GM19328 (cell line): ENCODE data around the gene ANP32E.
"Not testable (repeated sequence)": the region's sequence is repeated elsewhere in the genome, so short reads cannot be mapped to it uniquely, and the experiment has no call there.

Source experiments
- ATAC-seq: cut with Tn5 transposase; IDR thresholded peaks from one replicate; pipeline ENCODE4 v1.9.1; 2021; ENCODE audit warnings: mild to moderate bottlenecking, moderate library complexity; ENCODE audit not compliant: unreplicated experiment

ANP32E gene

DNA sequence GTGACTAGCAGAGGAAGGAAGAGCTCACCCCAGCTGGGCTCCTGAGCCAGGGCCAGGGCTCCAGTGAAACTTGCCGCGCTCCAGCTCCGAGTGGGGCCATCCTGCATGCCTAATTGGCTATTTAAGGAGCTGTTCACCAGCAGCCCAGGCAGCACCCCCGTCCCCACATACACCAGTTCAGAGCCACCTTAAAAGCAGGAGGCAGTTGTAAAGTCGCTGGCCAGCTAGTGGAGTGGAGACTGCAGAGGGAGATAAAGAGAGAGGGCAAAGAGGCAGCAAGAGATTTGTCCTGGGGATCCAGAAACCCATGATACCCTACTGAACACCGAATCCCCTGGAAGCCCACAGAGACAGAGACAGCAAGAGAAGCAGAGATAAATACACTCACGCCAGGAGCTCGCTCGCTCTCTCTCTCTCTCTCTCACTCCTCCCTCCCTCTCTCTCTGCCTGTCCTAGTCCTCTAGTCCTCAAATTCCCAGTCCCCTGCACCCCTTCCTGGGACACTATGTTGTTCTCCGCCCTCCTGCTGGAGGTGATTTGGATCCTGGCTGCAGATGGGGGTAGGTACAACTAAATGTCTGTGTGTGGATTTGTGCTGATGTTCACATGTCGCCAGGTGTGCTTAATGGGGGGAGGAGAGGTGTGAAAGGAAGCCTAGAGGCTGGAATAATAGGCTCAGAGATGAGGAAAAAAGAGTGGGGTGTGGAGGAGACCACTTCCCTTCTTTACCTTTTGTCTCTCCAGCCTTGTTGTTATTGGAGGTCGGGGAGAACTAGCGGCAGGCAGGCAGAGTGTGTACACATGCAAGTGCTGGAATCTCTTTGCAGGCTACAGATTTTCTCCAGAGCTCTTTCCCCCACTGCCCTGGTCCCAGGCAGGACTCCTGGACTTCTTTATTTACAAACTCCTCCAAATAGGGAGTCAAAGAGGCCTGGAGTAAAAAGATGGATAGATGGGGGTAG, 22.0 kb upstream of the ANP32E start, which contains the start of gene CA14:
CA14 (plus strand) TSS at position 151 of the 962 bp plus-strand sequence; CDS start at position 506, 355 bp downstream.
- ATAC-seq = no peak

DNA sequence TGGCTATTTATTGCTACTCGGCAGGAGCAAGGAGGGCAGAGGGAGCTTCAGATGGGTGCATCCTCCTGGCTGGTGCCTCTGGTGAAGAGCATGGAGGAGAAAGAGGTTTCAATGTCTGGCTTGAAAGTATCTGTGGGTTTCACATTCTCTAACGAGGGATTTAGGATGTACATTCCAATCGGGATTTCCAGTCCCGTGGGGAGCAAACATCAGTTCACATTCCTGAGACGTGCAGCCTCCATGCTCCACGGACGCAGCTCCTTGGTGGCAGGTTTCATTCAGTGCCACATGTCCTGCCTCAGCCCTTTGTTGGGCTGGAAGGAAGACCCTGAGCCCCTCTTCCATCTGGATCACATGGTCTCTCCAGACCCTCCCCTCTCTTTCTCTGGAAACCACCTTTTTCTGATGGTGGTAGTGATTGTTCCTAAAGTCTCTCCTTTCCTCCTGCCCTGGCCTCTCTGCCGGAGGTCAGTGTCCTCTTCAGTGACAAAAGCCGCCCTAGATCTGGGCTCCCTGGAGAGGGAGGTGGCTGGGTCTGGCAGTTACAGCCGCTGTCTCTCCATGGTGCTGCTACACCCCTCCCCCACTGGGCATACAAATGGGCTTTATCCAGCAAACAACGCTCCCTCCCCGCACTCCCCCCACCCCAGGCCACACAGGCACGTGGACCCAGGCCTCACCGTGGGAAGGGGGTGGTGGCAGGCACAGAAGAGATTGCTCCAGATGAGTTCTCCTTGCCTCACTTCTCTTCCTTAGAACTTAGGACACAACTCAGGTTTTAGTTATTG, 20.8 kb upstream of the ANP32E start:
- ATAC-seq = no peak

DNA sequence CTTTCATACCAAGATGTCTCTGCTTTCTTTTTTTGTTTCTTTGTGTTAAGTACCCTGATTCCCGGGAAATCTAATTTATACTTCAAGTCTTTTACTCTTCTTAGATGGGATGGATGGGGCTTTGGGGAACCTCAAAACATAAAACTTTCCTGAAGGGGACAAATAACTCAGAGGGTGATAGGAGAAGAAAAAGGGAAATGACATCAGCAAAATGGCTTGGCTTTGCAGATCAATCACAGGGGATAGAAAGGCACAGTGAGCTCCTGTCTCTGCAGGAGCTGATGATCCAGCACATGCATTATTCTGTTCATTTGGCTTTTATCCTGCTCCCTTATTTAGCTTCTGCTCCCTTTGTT, 20.3 kb upstream of the ANP32E start:
- ATAC-seq = no peak

DNA sequence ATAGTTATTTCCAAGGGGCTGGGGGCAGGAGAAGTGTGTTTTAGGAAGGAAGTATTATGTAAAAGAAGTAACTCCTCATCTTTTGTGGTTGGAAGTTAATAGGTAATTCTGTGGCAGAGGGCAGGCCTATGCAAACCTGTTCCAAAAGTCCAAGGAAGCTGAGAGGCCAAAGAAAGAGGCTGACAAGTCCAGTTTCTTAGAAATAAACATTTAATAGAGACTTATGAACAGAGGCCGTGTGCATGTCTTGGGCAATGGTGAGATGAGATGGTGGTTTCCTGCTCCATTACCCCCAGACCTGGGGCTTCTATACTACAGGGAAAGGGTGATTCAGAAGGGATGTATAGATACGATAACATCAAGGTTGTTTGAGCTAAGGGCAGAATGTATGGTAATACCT, 14.0 kb upstream of the ANP32E start:
- ATAC-seq = no peak

DNA sequence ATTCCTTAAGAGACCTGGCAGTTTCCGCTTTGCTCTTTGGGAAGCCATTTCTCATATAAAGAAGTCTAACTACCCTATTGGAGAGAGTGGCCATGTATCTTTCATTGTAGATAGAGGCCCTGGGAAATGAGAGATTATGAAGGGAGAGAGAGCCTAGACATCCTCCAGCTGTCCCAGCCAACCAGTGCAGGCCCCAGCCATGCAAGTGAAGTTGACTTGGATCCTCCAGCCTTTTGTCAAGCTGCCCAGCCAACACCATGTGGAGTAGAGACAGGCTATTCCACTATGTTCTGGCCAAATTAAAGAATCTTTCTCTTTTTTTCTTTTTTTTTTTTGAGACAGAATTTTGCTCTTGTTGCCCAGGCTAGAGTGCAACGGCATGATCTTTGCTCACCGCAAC, 7.1 kb upstream of the ANP32E start:
- no peak for ATAC-seq

DNA sequence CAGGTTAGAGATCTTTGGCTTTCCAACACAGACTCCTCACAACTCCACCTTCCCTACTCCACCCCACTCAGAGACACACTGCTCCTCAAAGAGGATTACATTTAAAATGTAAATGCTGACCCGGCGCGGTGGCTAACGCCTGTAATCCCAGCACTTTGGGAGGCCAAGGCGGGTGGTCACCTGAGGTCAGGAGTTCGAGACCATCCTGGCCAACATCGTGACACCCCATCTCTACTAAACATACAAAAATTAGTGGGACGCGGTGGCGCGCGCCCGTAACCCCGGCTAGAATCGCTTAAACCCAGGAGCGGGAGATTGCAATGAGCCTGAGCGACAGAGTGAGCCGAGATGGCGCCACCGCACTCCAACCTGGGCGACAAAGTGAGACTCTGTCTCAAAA, 1.8 kb upstream of the ANP32E start:
- no peak for ATAC-seq

DNA sequence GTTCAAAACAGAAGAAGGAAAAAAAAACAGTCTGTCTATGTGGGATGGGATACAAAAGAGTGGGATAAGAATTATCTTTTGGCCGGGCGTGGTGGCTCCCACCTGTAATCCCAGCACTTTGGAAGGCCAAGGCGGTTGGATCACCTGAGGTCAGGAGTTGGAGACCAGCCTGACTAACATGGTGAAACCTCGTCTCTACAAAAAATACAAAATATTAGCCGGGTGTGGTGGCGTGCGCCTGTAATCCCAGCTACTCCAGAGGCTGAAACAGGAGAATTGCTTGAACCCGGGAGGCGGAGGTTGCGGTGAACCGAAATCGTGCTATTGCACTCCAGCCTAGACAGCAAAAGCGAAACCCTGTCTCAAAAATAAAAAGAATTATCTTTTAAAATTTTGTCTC, 1.3 kb upstream of the ANP32E start:
- ATAC-seq = not testable (repeated sequence)

DNA sequence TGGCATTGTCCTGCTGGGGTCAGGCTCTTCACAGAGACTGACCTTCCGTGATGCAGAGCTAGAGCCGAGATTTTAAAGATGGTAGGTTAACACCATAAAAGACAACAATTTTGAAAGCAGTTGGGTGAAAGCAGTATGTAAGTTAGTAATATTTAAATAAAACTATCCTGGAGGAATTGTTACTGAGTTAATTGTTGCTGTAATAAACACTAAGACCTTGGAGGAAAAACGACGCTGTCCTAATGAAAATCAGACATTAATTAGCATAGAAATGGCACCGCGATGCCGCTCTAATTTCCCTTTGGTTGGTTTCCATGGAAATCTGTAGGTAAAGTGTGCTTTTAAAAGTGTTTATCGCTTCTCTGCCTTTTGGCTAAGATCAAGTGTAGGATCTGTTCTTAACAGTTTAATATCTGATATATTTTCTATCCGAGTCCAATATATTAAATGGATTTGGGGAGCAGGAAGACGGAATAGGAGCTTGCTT, 745 bp upstream of the ANP32E start:
- ATAC-seq = no peak

DNA sequence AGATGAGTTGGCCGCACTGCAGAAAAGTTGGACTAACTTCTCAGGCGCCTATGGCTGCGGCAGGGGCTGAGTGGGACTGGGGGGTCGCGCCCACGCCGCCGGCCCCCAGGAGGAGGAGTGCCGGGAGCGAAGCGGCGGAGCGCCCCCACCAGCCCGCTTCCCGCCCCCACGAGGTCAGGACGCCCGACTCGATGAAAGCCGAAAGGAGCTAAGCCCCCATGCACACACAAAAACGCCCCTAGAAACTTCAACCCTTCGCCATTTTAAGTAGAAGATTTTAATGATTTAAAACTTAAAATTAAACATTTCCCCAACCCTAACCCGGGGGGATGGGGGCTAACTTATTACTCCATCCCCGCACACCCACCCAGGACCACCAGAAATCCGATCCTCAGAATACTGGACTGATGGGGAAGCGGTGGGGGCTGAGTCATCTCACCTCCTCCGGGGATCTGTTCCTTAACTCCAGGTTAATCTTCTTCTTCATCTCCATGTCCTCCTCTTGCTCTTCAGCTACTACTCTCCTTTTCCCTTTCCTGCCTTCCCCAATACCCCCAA, 539 bp downstream of the ANP32E start:
- no peak for ATAC-seq

DNA sequence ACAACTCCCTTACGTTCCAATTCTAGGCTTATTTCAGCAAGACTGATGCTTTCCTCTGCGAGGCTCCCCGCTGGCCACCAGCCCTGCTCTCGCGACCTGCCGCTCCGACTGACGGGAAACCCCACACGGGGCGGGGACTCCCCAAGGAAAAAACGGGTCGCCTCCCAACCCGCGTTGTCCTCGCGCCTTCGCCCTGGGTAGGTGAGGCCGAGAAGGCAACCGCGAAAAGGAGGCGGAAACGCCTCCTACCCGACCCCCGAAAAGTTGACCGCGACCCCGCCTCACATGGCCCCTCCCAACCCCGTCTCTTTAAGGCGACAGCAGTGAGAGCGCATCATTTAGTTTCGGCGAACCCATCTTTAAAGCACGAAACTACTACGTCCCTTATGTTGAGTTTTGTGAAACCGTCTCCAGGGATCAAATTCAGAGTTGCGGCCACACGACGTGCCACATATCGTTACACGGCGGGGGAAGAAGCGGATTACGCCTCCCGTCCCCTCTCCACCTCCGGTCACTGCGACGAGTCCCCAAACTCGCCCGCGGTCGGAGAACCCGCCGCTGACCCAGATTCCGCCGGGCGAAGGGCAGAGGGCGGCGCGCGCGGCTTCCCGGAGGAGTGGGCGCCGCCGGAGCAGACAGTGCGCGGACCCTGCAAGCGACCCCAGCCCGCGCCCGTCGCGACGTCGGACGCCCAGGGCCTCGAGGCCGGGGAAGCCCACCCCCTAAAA, 1.2 kb downstream of the ANP32E start:
- ATAC-seq = no peak

DNA sequence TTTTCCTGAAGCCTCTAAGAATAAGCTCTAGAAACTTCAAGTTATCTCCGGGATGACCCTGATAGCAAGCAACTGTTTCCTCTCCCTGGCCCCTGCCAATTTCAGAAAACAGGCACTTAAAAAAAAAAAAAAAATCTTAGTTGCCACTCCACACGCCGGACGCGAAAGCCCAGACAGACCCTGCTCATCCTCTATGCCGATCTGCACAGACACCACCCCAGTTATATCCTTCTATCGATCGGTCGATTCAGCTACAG, 1.7 kb downstream of the ANP32E start:
- no peak for ATAC-seq

DNA sequence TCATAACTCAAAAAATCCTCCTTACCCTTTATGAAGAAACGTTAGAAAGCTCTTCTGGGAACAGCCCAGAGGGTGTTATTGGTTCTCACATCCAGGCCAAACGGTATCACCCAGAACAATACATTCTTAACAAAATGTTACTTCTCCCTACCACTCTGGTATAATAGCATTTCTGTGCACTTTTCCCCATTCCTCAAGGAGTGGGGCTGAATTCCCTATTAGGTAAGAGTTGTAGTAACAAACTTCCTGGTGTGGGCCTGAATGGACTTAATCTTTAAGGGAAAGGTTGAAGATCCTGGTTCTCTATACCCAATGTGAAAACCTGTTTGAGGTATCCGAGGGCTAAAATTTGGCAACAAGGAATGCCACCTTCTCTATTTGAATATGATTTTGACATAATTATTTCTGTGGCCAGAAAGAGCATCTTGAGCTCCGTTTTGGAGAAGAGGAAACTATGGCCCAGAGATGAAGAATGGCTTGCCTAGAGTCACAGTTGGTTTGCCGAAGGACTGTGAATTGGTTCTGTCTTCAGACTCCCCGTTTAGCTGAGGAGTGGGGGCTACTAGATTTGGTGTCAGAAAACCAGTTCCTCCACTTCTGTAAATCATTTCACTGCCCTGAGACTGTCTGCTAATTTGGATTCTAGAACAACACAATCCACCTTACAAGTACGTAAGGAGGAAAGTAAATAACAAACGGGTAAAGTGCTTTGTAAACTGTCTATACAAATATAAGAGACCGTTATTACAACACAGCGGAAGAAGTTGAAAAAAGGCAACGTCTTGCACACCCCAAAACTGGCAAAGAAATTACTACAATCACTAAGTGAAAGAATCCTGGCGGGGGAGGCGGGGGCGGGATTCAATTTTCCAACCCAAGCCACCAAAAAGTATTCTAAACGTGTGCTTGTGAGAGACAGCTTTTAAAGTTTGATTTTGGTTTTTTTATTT, 2.3 kb downstream of the ANP32E start:
- ATAC-seq = no peak

DNA sequence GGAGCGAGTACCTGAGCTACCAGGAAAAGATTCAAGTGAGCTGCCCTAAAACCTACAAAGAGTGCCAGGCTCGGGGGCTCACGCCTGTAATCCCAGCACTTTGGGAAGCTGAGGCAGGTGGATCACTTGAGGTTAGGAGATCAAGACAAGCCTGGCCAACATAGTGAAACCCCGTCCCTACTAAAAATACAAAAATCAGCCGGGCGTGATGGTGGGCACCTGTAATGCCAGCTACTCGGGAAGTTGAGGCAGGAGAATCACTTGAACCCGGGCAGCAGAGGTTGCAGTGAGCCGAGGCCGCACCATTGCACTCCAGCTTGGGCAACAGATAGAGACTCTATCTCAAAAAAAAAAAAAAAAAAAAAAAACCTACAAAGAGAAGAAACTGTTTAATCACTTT, 3.0 kb downstream of the ANP32E start:
- ATAC-seq = not testable (repeated sequence)

DNA sequence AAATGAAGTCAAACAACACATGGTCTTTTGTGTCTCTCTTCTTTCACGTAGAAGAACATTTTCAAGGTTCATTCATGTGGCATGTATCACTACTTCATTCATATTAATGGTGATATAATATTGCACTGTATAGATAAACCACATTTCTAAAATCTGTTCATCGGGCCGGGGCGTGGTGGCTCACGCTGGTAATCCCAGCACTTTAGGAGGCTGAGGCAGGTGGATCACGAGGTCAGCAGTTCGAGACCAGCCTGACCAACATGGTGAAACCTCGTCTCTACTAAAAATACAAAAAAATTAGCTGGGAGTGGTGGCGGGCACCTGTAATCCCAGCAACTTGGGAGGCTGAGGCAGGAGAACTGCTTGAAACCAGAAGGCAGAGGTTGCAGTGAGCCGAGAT, 7.7 kb downstream of the ANP32E start:
- not testable (repeated sequence) for ATAC-seq

DNA sequence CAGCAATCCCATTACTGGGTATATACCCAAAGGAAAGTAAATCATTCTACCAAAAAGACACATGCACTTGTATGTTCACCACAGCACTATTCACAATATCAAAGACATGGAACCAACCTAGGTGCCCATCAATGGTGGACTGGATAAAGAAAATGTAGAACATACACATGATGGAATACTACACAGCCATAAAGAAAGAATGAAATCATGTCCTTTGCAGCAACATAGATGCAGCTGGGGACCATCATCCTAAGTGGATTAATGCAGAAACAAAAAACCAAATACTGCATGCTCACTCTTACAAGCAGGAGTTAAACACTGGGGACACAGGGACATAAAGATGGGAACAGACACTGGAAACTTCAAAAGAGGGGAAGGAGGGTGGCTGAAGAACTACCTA, 8.7 kb downstream of the ANP32E start:
- ATAC-seq = no peak

DNA sequence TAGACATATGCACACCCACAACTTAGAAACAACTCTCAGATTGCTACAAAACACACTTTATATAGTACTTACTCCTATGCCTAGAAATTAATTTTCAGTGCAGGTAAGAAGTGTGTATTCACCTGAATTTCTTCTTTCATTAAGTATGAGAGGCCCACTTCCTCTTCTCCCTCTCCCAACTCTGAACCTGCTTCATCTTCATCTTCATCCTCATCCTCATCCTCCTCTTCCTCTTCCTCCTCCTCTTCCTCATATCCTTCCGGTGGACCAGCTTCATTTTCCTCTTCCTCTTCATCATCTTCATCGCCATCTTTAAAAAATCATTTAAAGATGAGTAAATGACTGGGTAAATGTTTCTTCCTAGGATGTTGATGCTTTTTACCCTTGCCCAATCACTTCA, 9.4 kb downstream of the ANP32E start:
- no peak for ATAC-seq

DNA sequence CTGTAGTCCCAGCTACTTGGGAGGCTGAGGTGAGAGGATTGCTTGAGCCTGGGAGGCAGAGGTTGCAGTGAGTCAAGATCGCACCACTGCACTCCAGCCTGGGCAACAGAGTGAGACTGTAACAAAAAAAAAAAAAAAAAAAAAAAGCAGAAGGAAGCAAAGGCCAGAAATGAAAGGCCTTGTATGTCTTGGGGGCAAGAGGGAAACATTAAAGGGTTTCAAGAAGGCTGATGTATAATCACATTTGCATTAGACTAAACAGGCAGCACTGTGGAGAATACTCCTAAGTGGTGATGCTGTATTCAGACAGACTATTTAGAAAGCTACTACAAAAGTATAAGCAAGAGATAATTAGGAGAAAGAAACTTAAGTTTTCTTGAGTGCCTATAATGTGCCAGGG, 10.4 kb downstream of the ANP32E start:
- no peak for ATAC-seq

DNA sequence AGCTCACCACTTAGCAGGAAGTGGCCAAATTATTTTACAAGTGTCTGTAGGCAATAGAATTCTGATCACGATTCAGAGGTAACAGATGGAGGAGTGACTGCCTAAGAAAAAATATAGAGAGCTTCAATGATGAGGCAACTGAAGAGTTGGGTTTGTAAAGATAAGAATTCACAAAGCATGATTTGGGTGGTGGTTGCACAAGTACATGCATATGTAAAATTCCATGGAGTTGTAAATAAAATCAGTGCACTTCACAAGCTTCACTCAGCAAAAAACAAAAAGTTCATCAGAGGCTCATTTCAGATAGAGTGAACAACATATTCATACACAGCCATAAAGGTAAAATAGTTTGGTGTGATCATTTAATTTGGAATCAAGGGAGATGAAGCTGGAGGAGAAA, 10.9 kb downstream of the ANP32E start:
- no peak for ATAC-seq

DNA sequence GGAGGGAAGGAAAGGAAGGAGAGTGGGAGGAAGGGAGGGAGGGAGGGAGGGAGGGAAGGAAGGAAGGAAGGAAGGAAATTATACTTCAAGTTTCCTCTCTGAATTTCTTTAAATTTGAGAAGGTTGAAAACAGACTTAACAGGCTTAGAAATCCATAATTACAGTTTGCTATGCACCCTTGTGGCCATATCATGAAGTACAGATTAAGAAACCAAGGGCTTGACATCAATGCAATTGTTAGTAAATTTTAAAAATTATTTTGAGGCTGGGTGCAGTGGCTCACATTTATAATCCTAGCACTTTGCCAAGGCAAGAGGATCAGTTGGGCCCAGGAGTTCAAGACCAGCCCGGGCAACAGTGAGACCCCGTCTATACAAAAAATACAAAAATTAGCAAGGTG, 14.4 kb downstream of the ANP32E start:
- ATAC-seq = no peak

DNA sequence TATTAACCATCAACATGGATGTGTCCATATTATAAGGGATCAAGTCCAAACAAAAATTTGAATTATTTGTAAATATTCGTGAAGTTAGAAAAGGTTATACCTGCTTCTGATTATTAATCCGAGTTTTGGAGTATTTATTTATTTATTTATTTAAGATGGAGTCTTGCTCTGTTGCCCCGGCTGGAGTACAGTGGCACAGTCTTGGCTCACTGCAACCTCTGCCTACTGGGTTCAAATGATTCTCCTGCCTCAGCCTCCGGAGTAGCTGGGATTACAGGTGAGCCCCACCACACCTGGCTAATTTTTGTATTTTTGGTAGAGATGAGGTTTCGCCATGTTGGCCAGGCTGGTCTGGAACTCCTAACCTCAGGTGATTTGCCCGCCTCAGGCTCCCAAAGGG, 20.1 kb downstream of the ANP32E start:
- not testable (repeated sequence) for ATAC-seq
